GM23248 (cell line): Measurements from ENCODE around the gene IL12RB1. TPM values are rescaled to one million over a fixed set of nuclear protein-coding genes. Genes with fewer than 3 reads are reported as not detected.

Source experiments
- DNase-seq: peaks from one replicate; pipeline ENCODE4 v3.0.0-alpha.2; 2015
- H2AFZ ChIP-seq: fragments of 200-600 bp; sonication (generic); 2 replicates; pipeline ENCODE4 v1.6.1; 2016; ENCODE audit warnings: antibody characterized with exemption
- H3F3A ChIP-seq: fragments of 200-600 bp; sonication (generic); 2 replicates; pipeline ENCODE4 v1.6.1; 2016; ENCODE audit warnings: mild to moderate bottlenecking, antibody characterized with exemption, mixed run types; ENCODE audit not compliant: insufficient read depth
- H3K27ac ChIP-seq: fragments of 200-600 bp; sonication (generic); 2 replicates; pipeline ENCODE4 v1.5.1; 2016; ENCODE audit warnings: mild to moderate bottlenecking
- H3K27me3 ChIP-seq: fragments of 200-600 bp; sonication (generic); replicated peaks from 2 replicates; pipeline ENCODE4 v1.6.1; 2016; ENCODE audit warnings: mild to moderate bottlenecking; ENCODE audit not compliant: insufficient read depth
- H3K36me3 ChIP-seq: fragments of 200-600 bp; sonication (generic); 2 replicates; pipeline ENCODE4 v1.6.1; 2016; ENCODE audit warnings: low read depth, mild to moderate bottlenecking
- H3K4me1 ChIP-seq: fragments of 200-600 bp; sonication (generic); 2 replicates; pipeline ENCODE4 v1.6.1; 2016; ENCODE audit warnings: mild to moderate bottlenecking; ENCODE audit not compliant: insufficient read depth
- H3K4me2 ChIP-seq: fragments of 200-600 bp; sonication (generic); one replicate; pipeline ENCODE4 v1.6.1; 2016; ENCODE audit warnings: mild to moderate bottlenecking; ENCODE audit not compliant: unreplicated experiment
- H3K4me3 ChIP-seq: fragments of 200-600 bp; sonication (generic); 2 replicates; pipeline ENCODE4 v1.5.1; 2016; ENCODE audit warnings: mild to moderate bottlenecking
- H3K79me2 ChIP-seq: fragments of 200-600 bp; sonication (generic); 2 replicates; pipeline ENCODE4 v1.6.1; 2016; ENCODE audit warnings: mild to moderate bottlenecking; ENCODE audit not compliant: insufficient read depth
- H3K9ac ChIP-seq: fragments of 200-600 bp; sonication (generic); 2 replicates; pipeline ENCODE4 v1.6.1; 2016; ENCODE audit warnings: mild to moderate bottlenecking
- H3K9me2 ChIP-seq: fragments of 200-600 bp; sonication (generic); 2 replicates; pipeline ENCODE4 v1.6.1; 2016; ENCODE audit warnings: mixed run types, mild to moderate bottlenecking, moderate library complexity; ENCODE audit not compliant: insufficient read depth
- H3K9me3 ChIP-seq: fragments of 200-600 bp; sonication (generic); one replicate; pipeline ENCODE4 v1.6.1; 2017; ENCODE audit warnings: low read depth
- H4K20me1 ChIP-seq: fragments of 200-600 bp; sonication (generic); 2 replicates; pipeline ENCODE4 v1.6.0; 2016; ENCODE audit not compliant: insufficient read depth
- EZH2 ChIP-seq: fragments of 200-600 bp; sonication (generic); IDR thresholded peaks from 2 replicates; pipeline ENCODE4 v1.6.1; 2018; ENCODE audit warnings: antibody characterized with exemption, mild to moderate bottlenecking; ENCODE audit not compliant: insufficient read depth, poor library complexity, severe bottlenecking
- EZH2phosphoT487 ChIP-seq: fragments of 200-600 bp; sonication (generic); IDR thresholded peaks from 2 replicates; pipeline ENCODE4 v1.6.1; 2018; ENCODE audit warnings: antibody characterized with exemption, moderate library complexity, mild to moderate bottlenecking, low read depth; ENCODE audit not compliant: insufficient read depth
- WGBS, 2 experiments: methylation state at CpG; one replicate each; pipeline ENCODE4 v1.1.6; 2015 to 2017; ENCODE audit warnings: low lambda C conversion rate in 2 of 2, low coverage in 1 of 2; ENCODE audit errors: missing lambda C conversion rate in 2 of 2; 5-methylcytosine and 5-hydroxymethylcytosine counted together
- in situ Hi-C: fragments of 300-500 bp; cut with MboI; formaldehyde crosslinking; loops from 2 replicates; pipeline ENCODE4 v1.15.0; 2020
- polyA plus RNA-seq: library from polyadenylated mRNA; unstranded; fragments of >200 nt; fragmentation: Nextera tagmentation; extraction: Ambion mirVana; gene quantifications from 2 replicates; pipeline ENCODE4 v1.2.1, GENCODE V29; 2016
- total RNA-seq: library from RNA; depleted of rRNA; stranded (reverse); fragments of >200 nt; shearing (Covaris generic); gene quantifications from 2 replicates; pipeline ENCODE4 v1.2.3, GENCODE V29; 2014

IL12RB1 gene
- total and polyA plus RNA-seq, 2 experiments from 2014 or later: not detected

DNA sequence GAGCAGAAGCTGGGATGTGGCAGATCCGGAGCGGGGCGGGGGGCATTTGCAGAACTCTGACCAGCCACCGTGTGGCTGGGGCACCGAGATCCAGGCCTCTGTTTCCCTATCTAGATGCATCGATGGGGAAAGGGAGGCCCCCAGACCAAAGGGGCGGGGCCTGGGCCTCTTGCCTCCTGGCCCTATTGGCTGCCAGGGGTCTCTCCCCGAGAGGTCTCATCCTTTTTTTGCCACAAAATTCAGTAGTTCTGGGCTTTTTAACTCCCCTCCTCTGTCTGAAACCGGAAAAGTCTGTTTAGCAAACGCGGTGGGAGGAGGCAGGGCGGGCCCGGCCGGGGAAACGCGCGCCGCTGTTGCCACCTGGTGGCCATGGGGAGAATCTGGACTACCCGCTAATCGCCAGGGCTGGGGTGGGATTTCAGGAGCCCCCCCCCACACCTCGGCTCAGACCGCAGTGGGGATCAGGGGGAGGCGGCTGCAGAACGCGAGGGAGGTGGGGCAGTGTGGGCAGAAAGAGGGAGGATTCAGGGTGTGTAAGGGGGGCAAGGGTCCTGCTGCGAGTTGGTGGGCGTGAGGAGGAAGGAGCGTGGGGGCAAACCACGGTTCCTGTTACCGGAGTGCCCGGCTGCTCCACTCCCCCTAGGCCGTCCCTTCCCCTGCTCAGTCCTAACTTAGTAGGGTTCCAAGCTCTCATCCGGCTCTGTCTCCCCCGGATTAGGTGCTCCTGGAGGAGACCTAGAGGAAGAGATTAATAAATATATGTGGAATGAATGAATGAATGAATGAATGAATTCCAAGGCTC is 28.3 kb downstream of the IL12RB1 start:
- in situ Hi-C loops: loop anchor here (10.0 kb wide), 1 partner anchor 54 kb away; the partner anchor contains the start of gene ARRDC2
- Histone ChIP-seq H4K20me1 (no peaks in the 10 kb centered on the region), H3K4me3 (no peak overlapping the region), H3F3A (peaks cover 14% of the 10 kb centered on the region), H3K4me1 (0 out of 2 replicates have a peak, but pooled peaks cover 3% of the 10 kb centered on the region), H3K9ac (peak overlapping the region; percentile 26; the same call in 1 of the 2 replicates), H2AFZ (peak overlapping the region; percentile 79), H3K27me3 (no peaks in the 10 kb centered on the region), H3K9me2 (no peaks in the 10 kb centered on the region), H3K79me2 (no peaks in the 10 kb centered on the region), H3K36me3 (no peaks in the 10 kb centered on the region), H3K9me3 (no peaks in the 10 kb centered on the region), H3K27ac (no peak overlapping the region), H3K4me2 (peak overlapping the region; percentile 36)
- TF ChIP-seq EZH2phosphoT487 (no peak), EZH2 (no peak)
- WGBS, 2 experiments: 7 to 12% methylated on average over 22 to 33 of the region's 34 CpGs
- DNase-seq: peak; percentile 87

DNA sequence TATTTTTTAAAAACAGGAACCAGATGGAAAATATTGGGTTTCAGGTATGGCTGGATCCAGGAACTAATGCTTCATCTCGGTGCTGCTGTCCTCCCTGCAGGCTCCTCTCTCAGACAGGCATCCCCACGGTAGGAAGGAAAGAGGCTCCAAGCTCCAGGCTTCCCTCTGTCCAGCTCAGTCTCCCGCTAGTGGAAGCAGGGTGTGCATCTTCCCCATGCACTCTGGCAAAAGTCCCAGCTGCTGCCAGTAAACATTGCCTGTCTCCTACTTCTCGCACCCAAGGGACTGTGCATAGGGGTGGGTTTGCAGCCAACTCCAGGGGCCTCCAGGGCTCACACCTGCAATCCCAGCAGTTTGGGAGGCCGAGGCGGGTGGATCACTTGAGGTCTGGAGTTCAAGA is 29.2 kb downstream of the IL12RB1 start:
- peak overlapping the region; percentile 79 for H2AFZ ChIP-seq
- in situ Hi-C loops: loop anchor here (10.0 kb wide), 1 partner anchor 53 kb away; the partner anchor contains the start of gene ARRDC2
- 57 to 61% methylated on average over 6 of the region's 6 CpGs for WGBS, 2 experiments

DNA sequence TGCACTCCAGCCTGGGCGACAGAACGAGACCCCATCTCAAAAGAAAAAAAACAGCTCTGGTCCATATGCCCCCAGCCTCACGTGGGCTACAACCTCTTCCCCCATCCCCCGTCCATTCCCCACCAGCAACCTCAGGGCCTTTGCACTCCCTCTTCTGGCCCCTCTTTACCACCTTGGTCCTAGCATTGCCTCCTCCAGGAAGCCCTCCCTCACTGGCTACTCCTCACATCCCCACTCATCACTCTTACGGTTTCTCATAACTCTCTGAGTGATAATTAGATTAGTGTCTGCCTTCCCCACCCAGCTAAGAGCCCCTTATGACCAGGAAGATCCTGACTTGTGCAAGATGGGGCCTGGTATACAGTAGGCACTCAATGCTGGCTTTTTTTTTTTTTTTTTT is 30.8 kb downstream of the IL12RB1 start:
- H3K27me3 ChIP-seq: no peaks in the 10 kb centered on the region
- H3K4me1 ChIP-seq: 0 out of 2 replicates have a peak, but pooled peaks cover 3% of the 10 kb centered on the region
- no peaks in the 10 kb centered on the region for H3K36me3 ChIP-seq
- no peak overlapping the region for H3K27ac ChIP-seq
- in situ Hi-C loops: loop anchor here (10.0 kb wide), 1 partner anchor 51 kb away; the partner anchor contains the start of gene ARRDC2
- no peak for TF ChIP-seq EZH2phosphoT487
- TF ChIP-seq EZH2: no peak
- no peak overlapping the region for H3K9ac ChIP-seq
- no peak overlapping the region for H2AFZ ChIP-seq
- H3K79me2 ChIP-seq: no peaks in the 10 kb centered on the region
- no peaks in the 10 kb centered on the region for H4K20me1 ChIP-seq
- H3K9me3 ChIP-seq: no peaks in the 10 kb centered on the region
- H3K9me2 ChIP-seq: no peaks in the 10 kb centered on the region
- H3K4me2 ChIP-seq: no peak overlapping the region
- 86 to 91% methylated on average over 5 of the region's 5 CpGs for WGBS, 2 experiments
- DNase-seq: no peak
- H3F3A ChIP-seq: peaks cover 20% of the 10 kb centered on the region
- no peak overlapping the region for H3K4me3 ChIP-seq

More for the DNA sequence above, 29.2 kb downstream of the IL12RB1 start:
- Histone ChIP-seq H3K4me2 (no peak overlapping the region), H3K27ac (no peak overlapping the region), H3K4me3 (no peak overlapping the region), H3K27me3 (no peaks in the 10 kb centered on the region), H3K4me1 (0 out of 2 replicates have a peak, but pooled peaks cover 3% of the 10 kb centered on the region), H3K9me3 (no peaks in the 10 kb centered on the region), H4K20me1 (no peaks in the 10 kb centered on the region), H3K36me3 (no peaks in the 10 kb centered on the region), H3F3A (peaks cover 20% of the 10 kb centered on the region), H3K79me2 (no peaks in the 10 kb centered on the region), H3K9ac (no peak overlapping the region), H3K9me2 (no peaks in the 10 kb centered on the region)
- DNase-seq: peak; percentile 36
- TF ChIP-seq EZH2phosphoT487 (no peak), EZH2 (no peak)

DNA sequence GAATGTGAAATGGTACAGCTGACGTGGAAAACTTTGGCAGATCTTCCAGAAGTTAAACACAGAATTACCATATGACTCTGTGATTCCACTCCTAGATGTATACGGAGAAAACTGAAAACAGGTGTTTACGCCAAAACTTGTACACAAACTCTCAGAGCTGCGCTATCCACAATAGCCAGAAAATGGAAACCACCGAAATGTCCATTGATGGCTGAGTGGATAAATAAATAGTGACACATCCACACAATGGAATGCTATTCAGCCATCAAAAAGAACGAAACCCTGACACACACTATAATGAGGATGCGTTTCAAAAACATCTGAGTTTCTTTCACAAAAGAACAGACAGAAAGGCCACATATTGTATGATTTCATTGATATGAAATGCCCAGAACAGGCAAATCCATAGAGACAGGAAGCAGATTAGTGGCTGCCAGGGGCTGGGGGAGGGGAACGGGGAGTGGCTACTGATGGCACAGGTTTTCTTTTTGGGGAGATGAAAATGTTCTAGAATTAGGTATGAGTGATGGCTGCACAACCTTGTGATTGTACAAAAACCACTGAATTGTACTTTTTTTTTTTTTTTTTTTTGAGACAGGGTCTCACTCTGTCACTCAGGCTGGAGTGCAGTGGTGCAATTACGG is 33.0 kb downstream of the IL12RB1 start:
- Histone ChIP-seq H3K4me3 (no peak overlapping the region), H3K9me3 (no peaks in the 10 kb centered on the region), H3K9me2 (no peaks in the 10 kb centered on the region), H3K9ac (no peak overlapping the region), H3F3A (peaks cover 20% of the 10 kb centered on the region), H3K27me3 (no peaks in the 10 kb centered on the region), H3K27ac (no peak overlapping the region), H4K20me1 (no peaks in the 10 kb centered on the region), H3K4me1 (0 out of 2 replicates have a peak, but pooled peaks cover 3% of the 10 kb centered on the region), H3K79me2 (no peaks in the 10 kb centered on the region), H2AFZ (no peak overlapping the region), H3K36me3 (no peaks in the 10 kb centered on the region), H3K4me2 (peak overlapping the region; percentile 20)
- in situ Hi-C loops: loop anchor here (10.0 kb wide), 1 partner anchor 49 kb away; the partner anchor contains the start of gene ARRDC2
- 37 to 38% methylated on average over 9 of the region's 9 CpGs for WGBS, 2 experiments
- peak; percentile 58 for DNase-seq
- TF ChIP-seq EZH2 (no peak), EZH2phosphoT487 (no peak)
